HL-60 (cell line): ENCODE measurements around the gene GHDC.

ENCODE experiments used
- POLR2AphosphoS5 ChIP-seq: IDR thresholded peaks from 2 replicates; pipeline ENCODE4 v1.6.1; 2012; ENCODE audit warnings: low read depth
- SPI1 ChIP-seq: IDR thresholded peaks from 2 replicates; pipeline ENCODE4 v1.6.1; 2012; ENCODE audit warnings: low read depth, mild to moderate bottlenecking, borderline replicate concordance
- TF ChIP-seq, protein P1 (sequence below): IDR thresholded peaks from one replicate; pipeline ENCODE4 v1.5.1; 2011; ENCODE audit warnings: low read length, control low read depth, inconsistent platforms; ENCODE audit not compliant: insufficient read depth
- TF ChIP-seq, protein P2 (sequence below): IDR thresholded peaks from 2 replicates; pipeline ENCODE4 v1.6.1; 2012; ENCODE audit warnings: low read depth; ENCODE audit not compliant: insufficient replicate concordance

DNA sequence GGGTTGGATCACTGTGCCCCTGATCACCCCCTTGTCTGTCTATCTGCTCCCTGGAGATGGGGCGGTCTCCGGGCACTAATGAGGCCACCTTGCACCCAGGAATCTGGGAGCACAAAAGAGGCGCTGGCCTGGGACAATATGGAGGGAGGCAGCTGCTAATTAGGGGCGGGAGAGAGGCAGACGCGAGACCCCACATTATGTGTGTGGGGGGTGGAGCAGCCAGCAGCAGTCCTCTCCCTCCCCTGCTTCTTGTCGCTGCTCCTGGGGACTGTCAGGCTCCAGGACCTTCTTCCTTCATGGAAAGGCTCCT lies 8.7 kb downstream of the GHDC start:
- TF ChIP-seq, protein P1, sequence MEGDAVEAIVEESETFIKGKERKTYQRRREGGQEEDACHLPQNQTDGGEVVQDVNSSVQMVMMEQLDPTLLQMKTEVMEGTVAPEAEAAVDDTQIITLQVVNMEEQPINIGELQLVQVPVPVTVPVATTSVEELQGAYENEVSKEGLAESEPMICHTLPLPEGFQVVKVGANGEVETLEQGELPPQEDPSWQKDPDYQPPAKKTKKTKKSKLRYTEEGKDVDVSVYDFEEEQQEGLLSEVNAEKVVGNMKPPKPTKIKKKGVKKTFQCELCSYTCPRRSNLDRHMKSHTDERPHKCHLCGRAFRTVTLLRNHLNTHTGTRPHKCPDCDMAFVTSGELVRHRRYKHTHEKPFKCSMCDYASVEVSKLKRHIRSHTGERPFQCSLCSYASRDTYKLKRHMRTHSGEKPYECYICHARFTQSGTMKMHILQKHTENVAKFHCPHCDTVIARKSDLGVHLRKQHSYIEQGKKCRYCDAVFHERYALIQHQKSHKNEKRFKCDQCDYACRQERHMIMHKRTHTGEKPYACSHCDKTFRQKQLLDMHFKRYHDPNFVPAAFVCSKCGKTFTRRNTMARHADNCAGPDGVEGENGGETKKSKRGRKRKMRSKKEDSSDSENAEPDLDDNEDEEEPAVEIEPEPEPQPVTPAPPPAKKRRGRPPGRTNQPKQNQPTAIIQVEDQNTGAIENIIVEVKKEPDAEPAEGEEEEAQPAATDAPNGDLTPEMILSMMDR: no peak
- TF ChIP-seq POLR2AphosphoS5: no peak
- TF ChIP-seq, protein P2, sequence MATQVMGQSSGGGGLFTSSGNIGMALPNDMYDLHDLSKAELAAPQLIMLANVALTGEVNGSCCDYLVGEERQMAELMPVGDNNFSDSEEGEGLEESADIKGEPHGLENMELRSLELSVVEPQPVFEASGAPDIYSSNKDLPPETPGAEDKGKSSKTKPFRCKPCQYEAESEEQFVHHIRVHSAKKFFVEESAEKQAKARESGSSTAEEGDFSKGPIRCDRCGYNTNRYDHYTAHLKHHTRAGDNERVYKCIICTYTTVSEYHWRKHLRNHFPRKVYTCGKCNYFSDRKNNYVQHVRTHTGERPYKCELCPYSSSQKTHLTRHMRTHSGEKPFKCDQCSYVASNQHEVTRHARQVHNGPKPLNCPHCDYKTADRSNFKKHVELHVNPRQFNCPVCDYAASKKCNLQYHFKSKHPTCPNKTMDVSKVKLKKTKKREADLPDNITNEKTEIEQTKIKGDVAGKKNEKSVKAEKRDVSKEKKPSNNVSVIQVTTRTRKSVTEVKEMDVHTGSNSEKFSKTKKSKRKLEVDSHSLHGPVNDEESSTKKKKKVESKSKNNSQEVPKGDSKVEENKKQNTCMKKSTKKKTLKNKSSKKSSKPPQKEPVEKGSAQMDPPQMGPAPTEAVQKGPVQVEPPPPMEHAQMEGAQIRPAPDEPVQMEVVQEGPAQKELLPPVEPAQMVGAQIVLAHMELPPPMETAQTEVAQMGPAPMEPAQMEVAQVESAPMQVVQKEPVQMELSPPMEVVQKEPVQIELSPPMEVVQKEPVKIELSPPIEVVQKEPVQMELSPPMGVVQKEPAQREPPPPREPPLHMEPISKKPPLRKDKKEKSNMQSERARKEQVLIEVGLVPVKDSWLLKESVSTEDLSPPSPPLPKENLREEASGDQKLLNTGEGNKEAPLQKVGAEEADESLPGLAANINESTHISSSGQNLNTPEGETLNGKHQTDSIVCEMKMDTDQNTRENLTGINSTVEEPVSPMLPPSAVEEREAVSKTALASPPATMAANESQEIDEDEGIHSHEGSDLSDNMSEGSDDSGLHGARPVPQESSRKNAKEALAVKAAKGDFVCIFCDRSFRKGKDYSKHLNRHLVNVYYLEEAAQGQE: no peak
- TF ChIP-seq SPI1: no peak
